Activated naive CD4-positive, alpha-beta T cell treated with anti-CD3 and anti-CD28 coated beads, Interleukin-2, amount 10 ng/mL, durations not matched to agents 7 days and 5 days (primary cell): Measurements from ENCODE around the gene DSTYK.

Experiments
- CTCF ChIA-PET: fragments of 350-600 bp; sonication (Branson Sonifier 250); formaldehyde crosslinking; loops from one replicate; lab custom pipeline; 2021; ENCODE audit warnings: antibody characterized with exemption; lab: Charles Lee
- DNase-seq: peaks from one replicate; pipeline ENCODE4 v3.0.0-alpha.2; 2020
- H3K27ac Mint-ChIP-seq: one replicate; pipeline ENCODE4 v1.8.0; 2021; ENCODE audit warnings: mild to moderate bottlenecking, moderate library complexity, mixed read lengths
- H3K27me3 Mint-ChIP-seq: one replicate; pipeline ENCODE4 v1.8.0; 2021; ENCODE audit warnings: mild to moderate bottlenecking, mixed read lengths
- H3K36me3 Mint-ChIP-seq: one replicate; pipeline ENCODE4 v1.8.0; 2021; ENCODE audit warnings: mixed read lengths
- H3K4me1 Mint-ChIP-seq: one replicate; pipeline ENCODE4 v1.8.0; 2021; ENCODE audit warnings: mixed read lengths
- H3K4me3 Mint-ChIP-seq: one replicate; pipeline ENCODE4 v1.8.0; 2021; ENCODE audit warnings: mild to moderate bottlenecking, moderate library complexity, mixed read lengths
- H3K9me3 Mint-ChIP-seq: one replicate; pipeline ENCODE4 v1.8.0; 2021; ENCODE audit warnings: mixed read lengths

DSTYK gene, protein sequence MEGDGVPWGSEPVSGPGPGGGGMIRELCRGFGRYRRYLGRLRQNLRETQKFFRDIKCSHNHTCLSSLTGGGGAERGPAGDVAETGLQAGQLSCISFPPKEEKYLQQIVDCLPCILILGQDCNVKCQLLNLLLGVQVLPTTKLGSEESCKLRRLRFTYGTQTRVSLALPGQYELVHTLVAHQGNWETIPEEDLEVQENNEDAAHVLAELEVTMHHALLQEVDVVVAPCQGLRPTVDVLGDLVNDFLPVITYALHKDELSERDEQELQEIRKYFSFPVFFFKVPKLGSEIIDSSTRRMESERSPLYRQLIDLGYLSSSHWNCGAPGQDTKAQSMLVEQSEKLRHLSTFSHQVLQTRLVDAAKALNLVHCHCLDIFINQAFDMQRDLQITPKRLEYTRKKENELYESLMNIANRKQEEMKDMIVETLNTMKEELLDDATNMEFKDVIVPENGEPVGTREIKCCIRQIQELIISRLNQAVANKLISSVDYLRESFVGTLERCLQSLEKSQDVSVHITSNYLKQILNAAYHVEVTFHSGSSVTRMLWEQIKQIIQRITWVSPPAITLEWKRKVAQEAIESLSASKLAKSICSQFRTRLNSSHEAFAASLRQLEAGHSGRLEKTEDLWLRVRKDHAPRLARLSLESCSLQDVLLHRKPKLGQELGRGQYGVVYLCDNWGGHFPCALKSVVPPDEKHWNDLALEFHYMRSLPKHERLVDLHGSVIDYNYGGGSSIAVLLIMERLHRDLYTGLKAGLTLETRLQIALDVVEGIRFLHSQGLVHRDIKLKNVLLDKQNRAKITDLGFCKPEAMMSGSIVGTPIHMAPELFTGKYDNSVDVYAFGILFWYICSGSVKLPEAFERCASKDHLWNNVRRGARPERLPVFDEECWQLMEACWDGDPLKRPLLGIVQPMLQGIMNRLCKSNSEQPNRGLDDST

DNA sequence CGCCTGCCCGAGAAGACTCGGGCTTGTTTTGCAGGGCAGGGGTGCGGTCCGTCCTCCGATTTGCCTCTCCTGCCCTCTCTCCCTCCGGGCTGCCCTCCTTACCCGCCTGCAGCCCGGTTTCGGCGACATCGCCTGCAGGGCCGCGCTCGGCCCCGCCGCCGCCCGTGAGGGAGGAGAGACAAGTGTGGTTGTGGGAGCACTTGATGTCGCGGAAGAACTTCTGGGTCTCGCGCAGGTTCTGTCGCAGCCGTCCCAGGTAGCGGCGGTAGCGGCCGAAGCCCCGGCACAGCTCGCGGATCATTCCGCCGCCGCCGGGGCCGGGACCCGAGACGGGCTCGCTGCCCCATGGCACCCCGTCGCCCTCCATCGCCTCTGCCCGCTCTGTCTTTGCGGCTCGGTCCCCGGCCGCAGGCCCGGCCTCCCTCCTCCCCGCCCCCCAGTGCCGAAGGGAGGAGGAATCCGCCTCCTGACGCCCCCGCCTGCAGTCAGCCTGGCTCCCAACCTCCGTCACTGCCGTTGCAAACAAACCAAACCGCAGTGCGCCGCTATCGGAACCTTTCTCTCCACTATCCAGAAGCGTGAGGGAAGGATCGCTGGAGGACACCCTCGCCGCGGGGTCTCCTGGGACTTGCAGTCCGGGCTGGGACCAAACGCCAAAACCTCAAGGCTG lies at the start of gene DSTYK:
DSTYK (minus strand) TSS at position 534 of the 670 bp plus-strand sequence; CDS start at position 367, 167 bp downstream.
- Mint-ChIP-seq H3K27ac (peak within 1 kb of the TSS; percentile 93), H3K36me3 (peaks cover 1% of the 10 kb centered on the region), H3K4me1 (peaks cover 48% of the 10 kb centered on the region), H3K4me3 (peak within 1 kb of the TSS; percentile 92), H3K9me3 (no peaks in the 10 kb centered on the region), H3K27me3 (peaks cover 10% of the 10 kb centered on the region)
- DNase-seq: peak; percentile 94
- CTCF ChIA-PET: interaction anchor here (1.2 to 1.4 kb wide), 2 partner anchors 12 to 90 kb away, joined by 4 read pairs; partner anchors contain the start of gene RBBP5

DNA sequence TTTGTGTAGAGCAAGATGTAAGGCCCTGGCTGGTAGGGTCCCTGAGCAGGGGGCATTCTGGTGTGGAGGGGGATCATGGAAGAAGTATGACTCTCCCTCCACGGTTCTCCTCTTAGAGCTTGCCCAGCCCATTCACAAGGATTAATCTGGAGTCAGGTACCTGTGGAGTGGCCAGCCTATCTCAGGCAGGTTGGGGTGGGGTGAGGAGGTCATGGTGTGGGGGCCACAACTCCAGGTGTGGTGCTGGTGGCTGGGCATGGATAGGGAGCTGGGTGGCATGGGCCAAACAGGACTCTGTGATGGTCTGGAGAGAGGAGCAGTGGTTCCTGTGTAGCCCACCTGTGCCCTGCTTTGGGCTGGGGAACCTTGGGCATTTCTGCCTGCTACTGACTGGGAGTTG lies 48.5 kb upstream of the DSTYK start:
- H3K27ac Mint-ChIP-seq: no peak overlapping the region
- no peak overlapping the region for H3K4me3 Mint-ChIP-seq
- no peaks in the 10 kb centered on the region for H3K9me3 Mint-ChIP-seq
- no peak for DNase-seq
- H3K4me1 Mint-ChIP-seq: peaks cover 13% of the 10 kb centered on the region
- no peaks in the 10 kb centered on the region for H3K36me3 Mint-ChIP-seq
- CTCF ChIA-PET: interaction anchor here (0.8 to 8.2 kb wide), 9 partner anchors 11 to 284 kb away, joined by 3 to 99 read pairs (median 7); partner anchors contain the start of gene TMCC2
- peaks cover 28% of the 10 kb centered on the region for H3K27me3 Mint-ChIP-seq

DNA sequence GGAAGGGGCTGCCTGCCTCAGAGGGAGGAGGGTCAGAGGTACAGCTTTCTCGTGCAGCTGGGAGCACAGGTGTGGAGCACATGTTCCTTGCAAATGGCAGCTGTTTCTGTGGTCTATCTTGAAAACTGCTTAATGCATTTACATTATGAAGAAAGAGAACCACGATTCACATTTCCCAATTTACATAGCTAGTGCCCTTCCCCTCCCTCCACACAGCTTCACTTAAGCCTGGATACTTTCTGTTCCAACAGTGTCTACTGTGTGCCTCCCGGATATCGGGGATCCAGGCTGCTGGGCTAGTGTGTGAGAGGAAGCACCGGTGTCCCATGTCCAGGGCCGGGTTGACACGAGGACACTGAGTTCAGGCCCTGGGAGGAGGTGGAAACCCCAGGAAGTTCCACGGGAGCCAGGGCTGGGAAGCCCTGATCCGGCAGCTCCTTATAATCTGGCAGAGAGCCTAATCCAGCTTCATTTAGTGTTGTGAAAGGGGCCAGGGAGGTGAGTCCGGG lies 47.9 kb upstream of the DSTYK start:
- Mint-ChIP-seq H3K4me3 (no peak overlapping the region), H3K36me3 (no peaks in the 10 kb centered on the region), H3K27ac (no peak overlapping the region), H3K9me3 (no peaks in the 10 kb centered on the region), H3K27me3 (peaks cover 28% of the 10 kb centered on the region), H3K4me1 (peaks cover 13% of the 10 kb centered on the region)
- no peak for DNase-seq
- CTCF ChIA-PET: interaction anchor here (1.0 to 8.2 kb wide), 8 partner anchors 11 to 284 kb away, joined by 4 to 99 read pairs (median 8); partner anchors contain the start of gene TMCC2

DNA sequence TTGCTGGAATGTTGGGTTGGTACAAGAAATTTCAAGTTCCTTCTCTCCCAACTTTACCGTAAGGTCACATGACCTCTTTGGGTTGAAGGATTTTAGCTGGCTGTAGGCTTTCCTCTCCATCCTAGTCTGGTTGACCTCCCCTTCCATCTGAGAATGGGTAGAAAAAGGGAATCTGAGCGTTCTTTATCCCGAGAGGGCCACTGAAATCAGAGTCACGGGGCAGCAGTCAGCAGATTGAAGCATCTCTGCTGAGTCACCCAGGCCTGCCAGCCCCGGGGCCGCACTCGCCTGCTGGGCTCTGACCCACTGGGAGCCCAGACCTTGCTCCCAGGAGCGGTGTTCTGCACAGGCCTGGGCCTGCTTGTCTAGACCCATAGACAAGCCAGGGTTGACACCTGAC lies 47.2 kb upstream of the DSTYK start:
- CTCF ChIA-PET: interaction anchor here (1.0 to 9.4 kb wide), 8 partner anchors 9 to 283 kb away, joined by 3 to 224 read pairs (median 14); partner anchors contain the start of gene TMCC2
- peaks cover 28% of the 10 kb centered on the region for H3K27me3 Mint-ChIP-seq
- H3K4me3 Mint-ChIP-seq: no peak overlapping the region
- no peaks in the 10 kb centered on the region for H3K36me3 Mint-ChIP-seq
- DNase-seq: no peak
- peaks cover 13% of the 10 kb centered on the region for H3K4me1 Mint-ChIP-seq
- H3K27ac Mint-ChIP-seq: no peak overlapping the region
- no peaks in the 10 kb centered on the region for H3K9me3 Mint-ChIP-seq

DNA sequence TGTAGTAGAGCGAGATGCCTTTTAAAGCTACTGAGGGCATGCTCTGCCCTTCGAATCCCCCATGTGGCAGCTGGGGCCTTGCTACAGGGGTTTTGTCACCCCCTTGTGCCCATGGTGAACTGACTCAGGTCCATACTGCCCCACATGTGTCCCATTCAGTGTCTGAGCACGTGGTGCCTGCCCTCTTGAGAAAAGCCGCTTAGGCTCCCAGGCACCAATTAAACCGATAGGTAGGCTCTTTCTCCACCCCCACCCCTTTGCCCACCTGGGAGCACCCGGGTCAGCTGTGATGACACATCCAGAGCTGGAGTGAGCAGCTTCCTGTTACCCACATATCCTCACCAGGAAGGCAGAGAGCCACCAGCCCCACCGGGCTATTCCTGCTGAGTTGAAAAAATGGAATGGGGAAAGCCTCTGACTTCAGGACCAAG lies 46.8 kb upstream of the DSTYK start:
- no peaks in the 10 kb centered on the region for H3K36me3 Mint-ChIP-seq
- CTCF ChIA-PET: interaction anchor here (0.8 to 9.4 kb wide), 11 partner anchors 9 to 283 kb away, joined by 3 to 224 read pairs (median 5); partner anchors contain the start of gene TMCC2
- H3K4me3 Mint-ChIP-seq: no peak overlapping the region
- peaks cover 13% of the 10 kb centered on the region for H3K4me1 Mint-ChIP-seq
- peaks cover 28% of the 10 kb centered on the region for H3K27me3 Mint-ChIP-seq
- H3K9me3 Mint-ChIP-seq: no peaks in the 10 kb centered on the region
- no peak for DNase-seq
- no peak overlapping the region for H3K27ac Mint-ChIP-seq

DNA sequence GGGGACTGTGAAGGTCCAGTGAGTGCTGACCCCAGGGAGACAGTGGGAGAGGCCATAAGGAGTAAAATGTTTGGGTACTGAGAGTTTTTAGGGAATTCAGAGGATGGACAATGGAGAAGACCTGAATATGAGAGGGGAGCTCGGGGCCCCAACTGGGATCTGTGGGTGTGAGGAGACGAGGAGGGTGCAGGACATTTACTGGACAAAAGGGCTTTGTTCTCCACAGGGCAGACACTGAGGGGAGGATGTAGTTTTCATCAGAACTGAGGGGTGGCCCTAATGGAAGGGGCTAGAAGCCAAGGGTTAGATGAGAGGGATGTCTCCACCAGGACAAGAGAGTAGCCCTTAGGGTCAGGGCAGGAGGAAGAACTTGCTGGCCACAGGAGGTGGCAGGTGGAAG lies 46.2 kb upstream of the DSTYK start:
- H3K27me3 Mint-ChIP-seq: peaks cover 24% of the 10 kb centered on the region
- no peak overlapping the region for H3K4me3 Mint-ChIP-seq
- CTCF ChIA-PET: interaction anchor here (0.8 to 9.4 kb wide), 12 partner anchors 8 to 283 kb away, joined by 3 to 224 read pairs (median 14); partner anchors contain the start of gene TMCC2
- no peaks in the 10 kb centered on the region for H3K36me3 Mint-ChIP-seq
- no peak overlapping the region for H3K27ac Mint-ChIP-seq
- no peak for DNase-seq
- no peaks in the 10 kb centered on the region for H3K9me3 Mint-ChIP-seq
- H3K4me1 Mint-ChIP-seq: peaks cover 9% of the 10 kb centered on the region

DNA sequence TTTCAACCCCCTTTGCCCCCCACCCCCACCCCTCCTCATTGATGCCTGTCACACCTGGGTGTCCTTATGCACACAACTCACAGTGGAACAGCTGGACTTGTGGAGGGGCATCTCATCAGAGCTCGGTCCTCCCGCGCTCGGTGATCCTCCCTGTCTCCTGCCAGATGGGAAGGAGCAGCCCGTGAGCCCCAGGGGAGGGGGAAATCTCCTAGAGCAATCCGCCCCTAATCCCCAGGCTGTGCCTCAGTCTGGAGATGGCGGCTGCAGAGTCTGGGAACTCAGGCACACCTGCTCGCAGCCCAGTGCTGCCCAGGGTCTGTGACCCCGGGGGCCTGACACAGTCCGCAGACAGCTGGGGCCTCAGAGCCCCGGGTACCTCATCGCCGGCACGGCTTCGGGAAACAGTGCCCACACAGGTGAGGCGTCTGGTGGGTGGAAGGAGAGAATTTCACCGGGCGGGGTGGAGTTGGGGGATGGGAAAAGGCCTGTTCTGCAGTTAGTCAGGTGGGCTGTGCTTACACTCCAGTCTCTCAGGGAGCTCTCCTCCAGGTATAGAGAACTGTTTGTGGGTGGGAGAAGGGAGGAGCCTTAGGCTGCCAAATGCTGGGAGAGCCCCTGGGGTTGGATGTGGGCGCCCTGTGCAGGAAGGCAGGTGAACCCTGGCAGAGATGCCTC lies 45.6 kb upstream of the DSTYK start:
- DNase-seq: no peak
- H3K27ac Mint-ChIP-seq: no peak overlapping the region
- CTCF ChIA-PET: interaction anchor here (0.6 to 9.4 kb wide), 33 partner anchors 7 to 694 kb away, joined by 3 to 224 read pairs (median 5); partner anchors contain the start of gene TMCC2
- peaks cover 18% of the 10 kb centered on the region for H3K27me3 Mint-ChIP-seq
- H3K4me1 Mint-ChIP-seq: peaks cover 5% of the 10 kb centered on the region
- H3K4me3 Mint-ChIP-seq: no peak overlapping the region
- H3K36me3 Mint-ChIP-seq: no peaks in the 10 kb centered on the region
- H3K9me3 Mint-ChIP-seq: no peaks in the 10 kb centered on the region

DNA sequence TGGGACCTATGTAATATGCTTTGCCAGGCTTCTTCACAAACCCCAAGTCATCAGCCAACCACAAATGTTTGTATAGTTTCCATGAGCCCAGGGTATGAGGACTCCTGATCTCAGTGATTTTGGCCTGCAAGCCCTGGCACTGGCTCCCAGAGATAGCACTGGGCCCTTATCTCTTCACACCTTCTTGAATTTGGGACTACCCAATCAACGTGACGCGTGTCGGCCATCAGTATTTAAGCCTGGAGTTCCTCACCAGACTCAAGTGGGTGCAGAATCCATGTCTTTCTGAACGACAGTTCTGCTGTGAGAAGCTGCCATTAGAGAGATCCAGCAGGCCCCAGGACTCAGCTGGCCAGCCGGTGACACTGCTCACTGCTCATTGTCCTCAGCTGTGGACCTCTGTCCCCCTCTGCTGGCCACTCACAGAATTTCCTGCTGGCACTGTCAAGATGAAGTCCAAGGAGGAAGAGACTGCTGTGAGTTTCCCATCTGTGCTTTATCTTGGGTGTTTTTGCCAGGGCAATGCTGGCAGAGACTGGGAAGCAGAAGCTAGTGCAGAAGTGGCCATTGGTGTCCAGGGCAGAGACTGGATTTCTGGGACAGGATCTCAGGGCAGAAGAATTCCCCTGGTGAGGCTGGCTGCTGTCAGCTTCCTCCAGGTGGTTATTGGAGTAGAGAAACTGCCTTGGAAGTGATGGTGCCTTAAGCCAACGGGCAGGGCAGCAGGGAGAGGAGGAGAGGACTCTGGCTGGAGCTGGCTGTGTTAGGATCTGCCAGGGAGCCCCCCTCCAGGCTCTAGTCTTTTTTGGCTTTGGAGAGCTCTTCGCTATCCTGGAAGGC lies 44.7 kb upstream of the DSTYK start:
- H3K9me3 Mint-ChIP-seq: no peaks in the 10 kb centered on the region
- DNase-seq: peak; percentile 91
- CTCF ChIA-PET: interaction anchor here (0.7 to 9.4 kb wide), 41 partner anchors 9 to 464 kb away, joined by 3 to 224 read pairs (median 4); partner anchors contain the start of genes RBBP5 and TMCC2
- no peaks in the 10 kb centered on the region for H3K36me3 Mint-ChIP-seq
- H3K27me3 Mint-ChIP-seq: peaks cover 10% of the 10 kb centered on the region
- H3K27ac Mint-ChIP-seq: no peak overlapping the region
- no peak overlapping the region for H3K4me3 Mint-ChIP-seq
- H3K4me1 Mint-ChIP-seq: no peaks in the 10 kb centered on the region

DNA sequence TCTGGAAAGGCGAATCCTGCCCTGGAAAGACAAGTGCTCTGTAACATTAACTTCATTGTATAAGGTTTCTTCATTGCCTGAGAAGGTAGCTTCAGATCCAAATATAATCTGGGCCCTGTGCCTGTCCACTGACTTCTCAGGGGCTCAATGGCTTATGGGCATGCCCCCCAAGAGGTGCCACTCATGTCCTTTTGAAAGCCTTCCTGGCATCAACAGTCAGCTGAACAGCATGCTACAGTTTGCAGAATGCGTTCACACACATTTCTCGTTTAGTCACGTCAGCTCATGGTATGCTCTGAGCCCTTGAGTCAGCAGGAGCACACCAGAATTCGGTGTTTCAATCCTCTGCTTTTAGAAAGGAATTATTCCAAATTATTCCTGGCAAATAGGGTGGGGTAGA lies 40.1 kb upstream of the DSTYK start:
- no peak overlapping the region for H3K27ac Mint-ChIP-seq
- H3K4me1 Mint-ChIP-seq: peaks cover 9% of the 10 kb centered on the region
- H3K4me3 Mint-ChIP-seq: no peak overlapping the region
- H3K9me3 Mint-ChIP-seq: no peaks in the 10 kb centered on the region
- H3K27me3 Mint-ChIP-seq: peaks cover 10% of the 10 kb centered on the region
- no peaks in the 10 kb centered on the region for H3K36me3 Mint-ChIP-seq
- no peak for DNase-seq
- CTCF ChIA-PET: interaction anchor here (0.7 to 9.4 kb wide), 4 partner anchors 9 to 190 kb away, joined by 3 to 224 read pairs (median 3); partner anchors contain the start of gene TMCC2

DNA sequence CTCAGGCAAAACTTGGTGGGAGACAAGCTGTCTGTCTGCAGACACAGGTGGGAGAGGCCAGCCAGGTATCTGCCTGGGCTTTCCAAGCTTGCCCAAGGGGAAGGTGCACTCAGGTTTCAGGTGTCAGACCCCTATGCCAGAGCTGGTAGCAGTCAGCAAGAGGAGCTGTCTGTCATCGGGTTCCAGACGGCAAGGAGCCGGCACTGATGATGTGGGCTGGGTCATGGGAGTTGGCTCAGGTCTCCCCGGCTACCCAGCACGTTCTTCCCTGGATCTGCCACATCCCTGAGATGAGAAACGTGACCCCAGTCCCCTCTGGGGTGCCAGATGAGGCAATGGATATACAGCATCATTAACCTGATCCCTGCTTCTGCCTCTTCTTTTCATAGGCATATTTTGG lies 39.2 kb upstream of the DSTYK start:
- H3K36me3 Mint-ChIP-seq: no peaks in the 10 kb centered on the region
- no peak overlapping the region for H3K4me3 Mint-ChIP-seq
- no peak overlapping the region for H3K27ac Mint-ChIP-seq
- CTCF ChIA-PET: interaction anchor here (1.2 to 9.4 kb wide), 4 partner anchors 20 to 261 kb away, joined by 3 to 224 read pairs (median 5); partner anchors contain the start of gene TMCC2
- peaks cover 6% of the 10 kb centered on the region for H3K27me3 Mint-ChIP-seq
- peaks cover 16% of the 10 kb centered on the region for H3K4me1 Mint-ChIP-seq
- no peaks in the 10 kb centered on the region for H3K9me3 Mint-ChIP-seq
- DNase-seq: no peak

DNA sequence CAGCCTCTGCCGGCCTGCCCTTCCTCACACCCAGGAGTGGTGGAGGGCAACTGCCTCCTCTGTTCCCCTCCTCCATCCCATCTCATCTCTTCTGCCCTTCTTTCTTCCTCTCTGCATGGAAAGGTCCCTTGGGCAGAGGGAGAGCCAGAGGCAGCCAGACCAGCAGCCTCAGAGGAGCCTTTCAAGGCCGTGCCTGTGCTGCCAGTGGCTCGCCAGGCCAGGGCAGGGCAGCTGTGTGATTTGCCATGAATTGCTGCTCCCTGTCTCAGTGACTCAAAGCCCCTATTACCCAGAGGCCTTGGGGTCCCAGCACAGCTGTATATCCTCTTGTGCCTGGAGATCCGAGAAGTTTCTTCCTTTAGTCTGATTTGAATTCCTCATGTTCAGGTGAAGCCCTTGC lies 38.1 kb upstream of the DSTYK start:
- CTCF ChIA-PET: interaction anchor here (1.4 to 9.4 kb wide), 3 partner anchors 8 to 260 kb away, joined by 3 to 224 read pairs (median 6); partner anchors contain the start of gene TMCC2
- no peak for DNase-seq
- peaks cover 6% of the 10 kb centered on the region for H3K27me3 Mint-ChIP-seq
- peaks cover 16% of the 10 kb centered on the region for H3K4me1 Mint-ChIP-seq
- no peaks in the 10 kb centered on the region for H3K36me3 Mint-ChIP-seq
- no peak overlapping the region for H3K4me3 Mint-ChIP-seq
- H3K9me3 Mint-ChIP-seq: no peaks in the 10 kb centered on the region
- no peak overlapping the region for H3K27ac Mint-ChIP-seq
